GM18870 (cell line): ENCODE results near the gene SCG3.

ENCODE experiments used
- ATAC-seq: cut with Tn5 transposase; IDR thresholded peaks from one replicate; pipeline ENCODE4 v1.9.1; 2021; ENCODE audit warnings: moderate library complexity; ENCODE audit not compliant: unreplicated experiment

Gene SCG3

DNA sequence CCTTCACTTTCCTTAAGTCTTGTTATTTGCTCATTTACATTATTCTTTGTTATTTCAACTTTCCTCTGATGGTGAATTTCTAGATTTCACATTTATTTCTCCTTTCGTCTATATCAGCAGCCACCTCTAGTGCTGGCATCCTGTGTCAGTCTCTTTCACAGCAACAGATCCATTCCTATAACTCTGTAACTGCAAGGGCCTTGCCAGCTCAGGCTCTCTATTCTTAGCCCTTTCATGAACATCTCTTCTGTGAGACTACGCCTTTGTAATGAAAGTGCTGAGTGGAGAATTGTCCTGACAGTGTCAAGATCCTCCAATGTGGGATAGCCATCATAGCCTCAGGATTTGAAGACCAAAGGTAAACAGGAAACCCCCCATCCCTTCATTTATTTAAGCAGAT lies 3.9 kb upstream of the SCG3 start:
- ATAC-seq: no peak

- ATAC-seq: no peak
Observed at GRCh38 chr15:51678096-51678495, 3.2 kb upstream of the SCG3 start.

DNA sequence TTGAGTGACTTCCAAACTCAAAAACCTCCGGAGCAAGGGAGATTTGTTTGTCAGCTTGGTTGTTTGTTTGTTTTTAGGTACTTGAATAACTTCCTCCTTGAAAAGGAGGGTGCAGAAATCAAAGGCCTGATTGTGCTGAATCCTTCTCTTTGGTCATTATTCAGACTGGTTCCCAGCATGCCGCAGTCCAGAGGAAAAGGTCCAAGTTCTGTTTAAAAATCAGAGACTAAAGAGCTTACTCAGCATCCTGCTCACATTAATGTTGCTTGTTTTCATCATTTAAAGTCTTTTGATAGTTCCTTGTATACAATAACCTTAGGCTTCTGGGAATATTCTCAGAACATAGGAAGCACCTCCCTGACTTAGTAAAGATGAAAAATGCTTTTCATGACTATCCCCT lies 982 bp upstream of the SCG3 start:
- no peak for ATAC-seq

GRCh38 chr15:51687565-51687964 lies 6.3 kb downstream of the SCG3 start:
- no peak for ATAC-seq

GRCh38 chr15:51688863-51689262 lies 7.6 kb downstream of the SCG3 start:
- ATAC-seq: no peak

GRCh38 chr15:51692154-51692553 lies 10.9 kb downstream of the SCG3 start:
- no peak for ATAC-seq

DNA sequence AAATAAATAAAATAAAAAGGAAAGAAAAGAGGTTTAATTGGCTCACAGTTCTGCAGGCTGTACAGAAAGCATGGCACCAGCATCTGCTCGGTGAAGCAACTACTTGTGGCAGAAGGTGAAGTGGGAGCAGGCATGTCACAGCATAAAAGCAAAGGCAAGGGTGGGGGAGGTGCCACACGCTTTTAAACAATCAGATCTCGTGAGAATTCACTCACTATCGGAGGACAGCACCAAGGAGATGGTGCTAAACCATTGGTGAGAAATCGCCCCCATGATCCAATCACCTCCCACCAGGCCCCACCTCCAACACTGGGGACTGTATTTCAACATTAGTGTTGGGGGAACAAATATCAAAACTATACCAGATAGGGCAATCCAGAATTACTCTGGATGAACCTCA lies 15.3 kb downstream of the SCG3 start:
- ATAC-seq: no peak

- ATAC-seq: no peak
Observed at GRCh38 chr15:51697163-51697562, 15.9 kb downstream of the SCG3 start.

DNA sequence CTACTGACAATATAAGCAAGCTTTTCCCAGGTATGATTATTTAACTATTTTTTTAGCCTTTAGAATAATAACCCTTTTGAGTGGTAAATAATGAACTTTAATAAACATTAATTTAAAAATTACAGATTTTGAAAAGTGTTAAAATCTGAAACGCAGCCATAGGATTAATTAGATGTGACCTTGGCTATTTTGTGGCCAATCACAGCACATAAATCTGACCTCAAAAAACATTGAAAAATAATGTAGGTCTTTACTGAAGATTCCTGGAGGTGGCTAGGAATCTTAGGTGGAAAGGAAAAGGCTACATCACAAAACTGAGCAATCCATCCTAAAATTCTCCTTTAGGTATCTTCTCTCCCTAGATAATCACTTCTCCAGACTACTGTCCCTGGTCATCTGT lies 18.1 kb downstream of the SCG3 start:
- no peak for ATAC-seq

- ATAC-seq: no peak
Observed at GRCh38 chr15:51702710-51703109, 21.4 kb downstream of the SCG3 start.

- no peak for ATAC-seq
Observed at GRCh38 chr15:51706291-51706690, 25.0 kb downstream of the SCG3 start.

DNA sequence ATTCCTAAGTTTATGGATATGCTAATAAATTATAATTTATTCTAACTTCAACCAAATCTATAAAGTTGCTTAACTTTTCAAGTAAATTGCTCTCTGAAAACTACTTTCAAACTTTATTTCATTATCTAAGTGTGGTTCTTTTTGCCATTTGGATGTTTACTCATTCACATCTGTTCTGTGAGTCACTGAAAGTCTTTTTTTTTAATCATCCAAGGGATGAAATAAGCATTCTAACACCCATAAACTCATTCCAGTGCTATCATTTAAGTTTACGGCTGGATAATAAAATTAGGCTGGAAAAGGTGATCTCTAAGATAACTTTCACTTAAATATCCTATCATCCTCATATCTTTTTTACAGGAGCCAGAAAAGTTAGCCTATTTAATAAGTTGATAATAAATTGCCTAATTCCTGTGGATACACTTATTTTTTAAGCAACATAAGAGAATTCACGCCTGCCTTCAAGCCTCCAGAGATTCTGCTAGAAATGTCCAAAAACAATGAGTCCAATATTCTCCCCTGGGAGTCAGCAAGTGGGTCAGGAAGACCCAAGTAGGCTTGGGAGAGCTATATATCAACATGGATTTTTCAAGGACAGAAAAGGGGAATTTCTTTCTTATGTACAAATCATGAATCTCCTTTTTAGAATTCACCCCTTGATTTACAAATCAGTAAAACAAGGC lies 25.8 kb downstream of the SCG3 start:
- no peak for ATAC-seq

DNA sequence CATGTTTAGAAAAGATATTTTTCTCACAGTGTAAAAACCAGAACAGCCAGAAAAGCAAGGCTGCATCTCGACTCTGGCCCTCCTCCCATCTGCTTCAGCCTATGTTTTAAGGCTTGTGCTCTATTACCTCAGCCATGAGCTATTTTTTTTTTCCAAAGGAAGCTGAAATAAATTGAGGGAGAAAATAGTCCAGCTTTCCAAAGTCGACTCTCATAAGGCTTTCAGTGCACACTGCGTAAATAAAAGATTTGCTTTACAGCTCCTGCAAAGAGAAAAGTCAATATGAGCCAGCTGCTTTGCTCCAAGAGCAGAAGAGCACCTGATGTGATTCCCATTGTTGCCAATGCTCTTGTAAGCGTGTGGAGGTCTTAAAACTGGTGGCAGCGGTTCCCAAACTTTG lies 26.7 kb downstream of the SCG3 start:
- ATAC-seq: no peak

DNA sequence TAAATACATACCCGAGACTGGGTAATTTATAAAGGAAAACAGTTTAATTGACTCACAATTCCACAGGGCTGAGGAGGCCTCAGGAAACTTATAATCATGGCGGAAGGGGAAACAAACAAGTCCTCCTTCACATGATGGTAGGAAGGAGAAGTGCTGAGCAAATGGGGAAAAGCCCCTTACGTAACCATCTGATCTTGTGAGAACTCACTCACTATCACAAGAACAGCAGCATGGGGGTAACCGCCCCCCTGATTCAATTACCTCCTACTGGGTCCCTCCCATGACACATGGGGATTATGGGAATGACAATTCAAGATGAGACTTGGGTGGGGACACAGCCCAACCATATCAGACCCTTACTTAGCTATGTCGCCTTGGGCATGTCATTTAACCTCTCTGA lies 27.7 kb downstream of the SCG3 start:
- ATAC-seq: no peak

GRCh38 chr15:51714162-51714561 lies 32.9 kb downstream of the SCG3 start:
- ATAC-seq: no peak

DNA sequence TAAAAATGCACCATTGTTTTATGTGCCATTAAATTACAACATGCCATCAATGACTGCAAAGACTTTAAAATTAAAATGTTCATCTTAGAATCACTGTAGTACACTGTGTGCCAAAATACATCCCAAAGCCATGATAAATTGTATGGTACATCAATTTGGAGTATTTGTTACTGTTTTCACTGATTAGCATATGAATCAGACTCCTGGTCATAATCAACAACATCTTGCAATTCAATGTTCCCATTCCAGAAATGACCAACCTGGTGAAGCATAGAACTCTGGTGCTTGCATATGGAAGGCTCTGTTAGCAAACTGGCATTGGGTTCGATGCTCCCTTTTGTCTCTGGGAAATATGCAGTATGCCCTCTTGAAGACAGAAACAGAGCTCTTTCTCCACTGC lies 33.6 kb downstream of the SCG3 start:
- ATAC-seq: no peak

GRCh38 chr15:51718219-51718618 lies 36.9 kb downstream of the SCG3 start:
- ATAC-seq: no peak

DNA sequence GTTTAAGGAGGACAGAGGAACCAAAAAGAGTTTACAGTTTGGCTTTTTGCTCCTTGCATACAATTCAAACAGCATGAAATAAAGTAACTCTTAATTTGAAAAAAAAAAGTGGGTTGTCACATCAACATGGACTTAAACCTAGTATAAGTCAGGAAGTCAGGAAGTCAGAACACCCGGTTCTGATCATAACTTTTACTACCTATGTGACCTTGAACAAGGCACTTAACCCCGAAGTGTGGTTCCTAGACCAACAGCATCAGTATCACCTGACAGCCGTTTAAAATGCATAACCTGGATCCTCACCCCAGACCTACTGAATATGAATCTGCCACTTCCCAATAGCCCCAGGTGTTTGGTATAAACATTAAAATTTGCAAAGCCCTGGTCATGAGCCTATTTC lies 37.4 kb downstream of the SCG3 start:
- no peak for ATAC-seq

DNA sequence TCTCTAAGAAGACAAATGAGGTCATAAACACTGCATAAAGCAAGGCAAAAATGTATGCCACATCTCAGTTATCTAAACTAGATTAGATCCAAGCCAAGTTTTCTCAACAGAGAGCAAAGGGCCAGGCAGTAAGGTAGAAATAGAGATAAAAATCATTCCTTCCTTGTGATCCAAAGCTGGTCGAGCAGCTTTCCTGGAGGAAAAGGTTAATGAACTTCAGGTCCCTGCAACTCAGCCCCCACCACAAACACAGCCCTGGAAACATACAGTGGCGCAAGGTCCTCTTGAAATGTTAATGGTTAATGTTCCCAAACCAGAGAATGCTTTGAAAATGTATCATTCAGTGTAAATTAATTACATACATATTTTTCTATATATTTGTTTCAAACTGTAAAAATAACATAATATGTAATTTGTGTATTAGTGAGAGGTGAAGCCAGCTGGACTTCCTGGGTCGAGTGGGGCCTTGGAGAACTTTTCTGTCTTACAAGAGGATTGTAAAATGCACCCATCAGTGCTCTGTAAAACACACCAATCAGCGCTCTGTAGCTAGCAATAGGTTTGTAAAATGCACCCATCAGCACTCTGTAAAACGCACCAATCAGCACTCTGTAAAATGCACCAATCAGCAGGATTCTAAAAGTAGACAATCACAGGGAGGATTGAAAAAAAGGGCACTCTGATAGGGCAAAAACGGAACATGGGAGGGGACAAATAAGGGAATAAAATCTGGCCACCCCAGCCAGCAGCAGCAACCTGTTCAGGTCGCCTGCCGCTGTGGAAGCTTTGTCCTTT lies 39.1 kb downstream of the SCG3 start:
- no peak for ATAC-seq

DNA sequence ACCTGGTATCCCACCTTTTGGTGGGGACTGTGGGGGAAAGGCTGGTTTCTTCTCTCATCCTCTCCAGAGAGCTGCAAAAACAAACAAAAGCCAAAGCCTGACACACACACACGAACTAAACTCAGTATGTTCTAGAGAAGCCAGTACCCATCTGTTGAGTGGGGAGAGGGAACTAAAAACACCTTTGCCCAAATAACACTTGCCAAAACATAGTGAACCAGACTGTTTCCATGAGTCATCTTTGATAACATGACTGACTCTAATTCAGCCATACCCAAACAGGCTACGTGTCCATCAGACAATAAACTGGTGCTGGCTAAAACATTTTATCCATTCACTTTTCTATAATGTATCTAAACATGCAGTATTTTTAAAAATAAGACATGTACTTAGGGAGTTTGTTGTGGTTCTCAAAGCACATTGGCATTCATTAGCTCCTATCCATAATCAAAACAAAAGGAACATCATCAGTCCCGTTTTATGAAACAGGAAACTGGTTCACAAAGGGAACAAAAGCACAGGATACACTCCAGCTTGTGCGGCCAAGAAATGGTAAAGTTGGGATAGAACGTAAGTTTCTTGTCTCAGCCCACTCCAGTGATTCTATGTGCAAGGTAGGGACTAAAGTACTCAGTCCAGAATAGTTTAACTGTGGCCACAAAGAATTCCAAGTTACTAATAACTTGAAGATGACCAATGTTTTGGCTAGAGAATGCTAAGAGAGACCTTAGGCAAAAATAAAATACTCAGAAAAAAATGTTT lies 40.1 kb downstream of the SCG3 start:
- ATAC-seq: no peak

- no peak for ATAC-seq
Observed at GRCh38 chr15:51724199-51724598, 42.9 kb downstream of the SCG3 start.

GRCh38 chr15:51724673-51725072 lies 43.4 kb downstream of the SCG3 start:
- no peak for ATAC-seq
